HT-29 (cell line): Measurements from ENCODE around the gene C3orf85. TPM values are rescaled to one million over a fixed set of nuclear protein-coding genes. Genes with fewer than 3 reads are reported as not detected.

Experiments used
- DNase-seq: peaks from one replicate; pipeline ENCODE4 v3.0.0-alpha.2; 2015; ENCODE audit warnings: low spot score
- total RNA-seq: library from RNA; depleted of rRNA; stranded (reverse); fragments of >200 nt; shearing (Covaris generic); gene quantifications from 2 replicates; pipeline ENCODE4 v1.2.3, GENCODE V29; 2014; rRNA removed

C3orf85 gene
- total RNA-seq, 1 experiment from 2014 or later: 0.46 TPM

GRCh38 chr3:109149078-109149477 lies 12.6 kb downstream of the C3orf85 start:
- DNase-seq: no peak

GRCh38 chr3:109152320-109152719 lies 15.8 kb downstream of the C3orf85 start:
- peak; percentile 48 for DNase-seq

- no peak for DNase-seq
Observed at GRCh38 chr3:109154979-109155378, 18.5 kb downstream of the C3orf85 start.

- peak; percentile 66 for DNase-seq
Observed at GRCh38 chr3:109155828-109156227, 19.3 kb downstream of the C3orf85 start.

DNA sequence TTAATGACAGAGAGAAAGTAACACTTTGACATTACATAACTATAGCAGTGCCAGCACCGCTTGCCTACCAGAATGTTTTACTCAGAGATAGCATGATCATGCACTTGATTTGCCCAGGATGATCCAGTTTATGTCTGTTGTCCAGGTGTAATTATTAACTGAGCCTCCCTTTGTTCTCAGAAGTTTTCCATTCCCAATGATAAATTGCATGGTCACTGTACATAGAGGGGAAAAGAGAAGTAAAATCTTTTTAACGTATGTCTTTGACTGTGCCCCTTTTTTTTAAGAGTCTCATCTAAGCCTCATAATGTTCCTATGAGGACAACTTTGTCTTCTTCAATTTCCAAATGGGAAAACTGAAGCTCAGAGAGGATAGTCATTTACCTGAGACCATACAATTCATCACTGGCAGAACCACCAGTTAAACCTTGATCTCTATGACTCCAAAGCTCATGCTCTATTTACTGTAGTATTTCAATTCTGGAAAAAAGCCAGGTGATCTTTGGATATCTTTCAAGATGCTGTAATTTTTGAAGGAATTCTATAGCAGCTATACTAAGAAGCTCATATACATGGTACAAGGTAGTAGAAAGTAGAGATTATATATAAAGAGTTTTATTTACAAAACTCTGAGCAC lies 25.1 kb downstream of the C3orf85 start:
- peak; percentile 55 for DNase-seq

DNA sequence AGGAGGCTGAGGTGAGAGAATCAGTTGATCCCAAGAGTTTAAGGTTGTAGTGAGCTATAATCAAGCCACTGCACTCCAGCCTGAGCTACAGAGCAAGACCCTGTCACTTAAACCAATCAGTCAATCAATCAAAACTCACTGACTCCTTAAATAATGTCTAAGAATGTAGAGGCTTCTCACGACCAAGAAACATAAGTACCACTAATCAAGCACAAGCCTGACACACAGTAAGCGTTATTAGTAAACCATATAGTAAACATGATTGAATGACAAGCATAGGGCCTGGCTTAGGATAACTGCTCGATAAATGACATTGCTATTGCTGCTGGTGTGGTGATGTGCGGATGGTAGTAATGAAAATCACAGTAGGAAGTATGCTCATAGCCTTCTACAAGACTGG lies 29.4 kb downstream of the C3orf85 start:
- DNase-seq: no peak

DNA sequence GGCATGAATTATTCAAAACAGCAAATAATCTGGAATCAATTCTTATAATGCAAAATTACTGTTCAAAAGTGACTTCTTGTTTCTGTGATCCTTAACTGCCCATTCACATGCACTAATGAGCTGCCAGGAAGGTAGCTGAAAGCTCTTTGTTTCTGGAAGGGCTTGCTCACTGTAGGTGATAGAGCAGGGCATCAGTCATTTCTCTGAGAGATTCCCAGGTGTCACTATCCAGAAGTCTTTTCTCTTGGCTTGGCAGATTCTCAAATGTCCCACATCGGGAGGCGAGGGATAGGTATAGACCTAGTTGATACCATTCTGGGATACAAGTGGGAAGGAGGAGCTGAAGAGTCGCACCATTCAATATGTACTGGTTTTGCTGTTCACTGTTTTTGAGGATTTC lies 35.0 kb downstream of the C3orf85 start:
- DNase-seq: no peak

GRCh38 chr3:109175411-109175810 lies 38.9 kb downstream of the C3orf85 start:
- no peak for DNase-seq

DNA sequence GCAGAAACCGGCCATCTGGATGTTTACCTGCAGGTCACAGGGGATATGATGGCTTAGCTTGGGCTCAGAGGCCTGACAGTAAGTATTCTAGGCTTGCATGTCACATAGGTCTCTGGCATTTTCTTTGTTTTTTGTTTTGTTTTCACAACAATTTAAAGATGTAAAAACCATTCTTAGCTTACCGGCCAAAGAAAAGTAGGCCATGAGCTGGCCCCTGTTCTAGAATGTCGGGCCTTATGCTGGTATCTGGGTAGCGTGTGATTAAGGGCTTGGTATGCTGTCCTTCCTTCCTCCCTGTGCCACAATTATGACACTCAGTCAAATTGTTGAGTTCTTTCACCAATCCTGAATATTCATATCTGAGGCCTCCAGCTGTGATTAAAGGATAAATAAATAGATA lies 40.2 kb downstream of the C3orf85 start:
- no peak for DNase-seq

GRCh38 chr3:109177908-109178307 lies 41.4 kb downstream of the C3orf85 start:
- no peak for DNase-seq

DNA sequence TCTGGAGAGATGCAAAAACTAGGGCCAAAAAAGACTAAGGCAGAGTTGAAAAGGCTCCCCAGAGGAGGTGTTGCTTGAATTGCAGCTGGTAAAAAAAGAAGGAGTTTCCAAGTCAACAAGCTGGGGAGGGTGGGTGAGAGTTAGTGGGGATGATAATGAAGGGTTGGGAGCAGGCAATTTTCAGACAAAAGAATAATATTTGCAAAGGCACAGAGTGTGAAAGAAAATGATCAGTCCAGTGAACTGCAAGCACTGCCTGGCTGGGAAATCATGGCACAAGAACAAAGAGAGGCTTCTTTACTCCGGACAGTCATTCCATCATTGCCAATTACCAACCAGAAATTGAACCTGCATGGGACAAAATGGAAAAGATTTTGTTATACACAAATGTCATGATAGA lies 42.2 kb downstream of the C3orf85 start:
- DNase-seq: no peak

DNA sequence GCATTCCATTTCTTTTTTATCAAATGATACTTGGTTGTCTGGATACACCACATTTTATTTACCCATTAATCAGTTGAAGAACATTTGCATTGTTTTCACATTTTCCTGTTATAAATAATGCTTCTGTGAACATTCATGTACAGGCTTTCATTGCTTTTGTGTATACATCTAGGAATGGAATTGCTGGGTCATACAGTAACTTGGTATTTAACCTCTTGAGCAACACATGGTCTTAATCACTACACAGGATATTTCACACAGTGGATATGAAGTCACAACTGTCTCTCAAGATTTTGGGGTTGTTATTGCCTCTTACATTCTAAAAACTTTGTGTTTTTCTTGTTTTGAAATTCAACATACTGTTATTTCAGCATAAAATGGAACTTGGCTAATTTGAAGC lies 48.2 kb downstream of the C3orf85 start:
- DNase-seq: no peak

DNA sequence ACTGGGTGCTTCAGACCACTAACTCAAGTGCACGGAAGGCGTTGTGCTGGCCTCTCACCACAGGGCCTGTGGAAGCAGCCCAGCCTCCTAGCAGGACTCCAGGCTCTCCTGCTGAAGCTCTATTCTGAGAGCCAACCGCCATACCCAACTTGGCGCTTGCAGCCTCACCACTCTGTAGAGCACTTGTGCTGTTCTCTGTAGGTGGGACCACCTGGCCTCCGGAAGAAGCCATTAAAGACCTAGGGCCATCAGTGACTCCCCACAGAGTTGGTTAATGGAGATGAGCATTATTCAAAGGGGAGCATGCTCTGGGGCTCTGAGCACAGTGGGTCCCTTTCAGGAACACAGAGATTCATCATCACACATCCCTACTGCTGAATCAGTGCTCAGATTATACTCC lies 50.9 kb downstream of the C3orf85 start:
- no peak for DNase-seq

DNA sequence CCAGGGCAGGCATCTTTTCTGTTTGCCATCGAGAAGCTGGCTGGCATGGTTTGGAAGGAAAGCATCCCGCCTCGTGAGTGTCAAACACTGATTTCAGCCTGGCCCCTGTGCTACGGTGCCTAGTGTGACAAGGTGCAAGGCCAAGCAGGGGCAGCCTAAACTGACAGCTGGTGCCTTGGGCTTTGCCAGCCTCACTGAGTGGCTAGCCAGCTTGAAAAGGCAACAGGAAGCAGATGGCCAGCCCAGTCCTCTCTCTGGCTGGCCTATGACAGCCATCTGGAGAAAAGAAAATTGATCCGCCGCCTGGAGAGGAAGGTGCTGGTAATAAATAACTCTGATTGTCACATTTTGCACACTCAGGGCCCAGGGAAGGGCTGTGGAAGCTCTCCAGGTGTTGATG lies 52.2 kb downstream of the C3orf85 start:
- DNase-seq: no peak

DNA sequence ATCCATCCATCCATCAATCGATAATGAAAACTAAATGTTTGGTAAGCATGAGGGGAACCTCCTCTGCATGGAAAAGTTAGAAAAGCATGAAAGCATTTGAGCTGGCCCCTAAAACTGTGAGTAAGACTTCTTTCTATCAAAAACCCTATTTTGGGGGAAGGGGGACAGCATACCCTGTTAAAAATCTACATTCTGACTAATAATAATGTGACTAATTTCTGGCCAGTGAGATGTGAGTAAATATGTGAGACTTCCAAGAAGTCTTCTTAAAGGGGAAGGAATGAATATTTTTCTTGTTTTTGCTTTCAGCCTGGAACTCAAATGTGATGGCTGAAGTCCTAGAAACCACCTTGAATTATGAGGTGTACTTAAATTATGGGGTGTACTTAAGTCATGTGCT lies 54.9 kb downstream of the C3orf85 start:
- no peak for DNase-seq

- DNase-seq: no peak
Observed at GRCh38 chr3:109195815-109196214, 59.3 kb downstream of the C3orf85 start.

Other genes with a start within 250 kb of the C3orf85 start
- not detected in 2 replicates for gene GUCA1C, start 182.8 kb upstream of the C3orf85 start, total RNA-seq
- gene MORC1, start 18.6 kb upstream of the C3orf85 start, total RNA-seq: not detected in 2 replicates
- not detected in 2 replicates for gene DPPA2, start 179.8 kb downstream of the C3orf85 start, total RNA-seq
- gene DPPA4, start 200.8 kb downstream of the C3orf85 start, total RNA-seq: not detected in 2 replicates